CD4-positive, alpha-beta T cell (primary cell): Measurements from ENCODE around the gene CYBA. TPM values are rescaled to one million over a fixed set of nuclear protein-coding genes. Genes with fewer than 3 reads are reported as not detected.

Experiments
- ATAC-seq: fragments of 200-7000 bp; cut with Tn5 transposase; one replicate; pipeline ENCODE4 v1.10.0; 2022; ENCODE audit warnings: mild to moderate bottlenecking; ENCODE audit not compliant: poor library complexity
- CTCF ChIA-PET: fragments of 350-600 bp; sonication (Branson Sonifier 250); formaldehyde crosslinking; loops from one replicate; lab custom pipeline; 2021; ENCODE audit warnings: antibody characterized with exemption, inconsistent platforms; lab: Charles Lee
- POLR2A ChIA-PET: fragments of 350-600 bp; sonication (Branson Sonifier 250); formaldehyde crosslinking; loops from one replicate; lab custom pipeline; 2021; ENCODE audit warnings: antibody characterized with exemption, inconsistent platforms; lab: Charles Lee
- DNase-seq, 14 experiments: peaks; one replicate each; pipeline ENCODE4 v3.0.0-alpha.2; 2013 to 2020; ENCODE audit warnings: mixed read lengths in 2 of 14
- H3K27ac ChIP-seq, 2 donors: one replicate each; pipeline versions ENCODE4 v1.5.1 to v1.7.0; 2013; ENCODE audit warnings: low read length in 2 of 2, low read depth in 1 of 2, mild to moderate bottlenecking in 1 of 2
- H3K27me3 ChIP-seq, 2 experiments: 1 replicate in 1 of 2; 2 replicates in 1 of 2; pipeline versions ENCODE4 v1.6.1 to v1.7.0; 2013; ENCODE audit warnings: low read length in 2 of 2, control low read depth in 1 of 2, mild to moderate bottlenecking in 1 of 2, moderate library complexity in 1 of 2; ENCODE audit not compliant: insufficient read depth in 2 of 2, control insufficient read depth in 1 of 2
- H3K36me3 ChIP-seq: one replicate; pipeline ENCODE4 v1.6.1; 2013; ENCODE audit warnings: low read length, control low read depth; ENCODE audit not compliant: insufficient read depth
- H3K4me1 ChIP-seq: one replicate; pipeline ENCODE4 v1.6.1; 2013; ENCODE audit warnings: low read length, control low read depth; ENCODE audit not compliant: insufficient read depth
- H3K4me3 ChIP-seq: one replicate; pipeline ENCODE4 v1.5.1; 2013; ENCODE audit warnings: mild to moderate bottlenecking, low read length, moderate library complexity
- H3K9me3 ChIP-seq, 2 experiments: 1 replicate in 1 of 2; 2 replicates in 1 of 2; pipeline versions ENCODE4 v1.6.1 to v1.7.0; 2013; ENCODE audit warnings: low read length in 2 of 2, mild to moderate bottlenecking in 2 of 2, control low read depth in 1 of 2, moderate library complexity in 1 of 2; ENCODE audit not compliant: control insufficient read depth in 1 of 2, insufficient read depth in 1 of 2
- H3K27ac Mint-ChIP-seq: one replicate; pipeline ENCODE4 v1.8.0; 2020; ENCODE audit warnings: mixed read lengths
- H3K27me3 Mint-ChIP-seq: one replicate; pipeline ENCODE4 v1.8.0; 2021; ENCODE audit warnings: mixed read lengths
- H3K36me3 Mint-ChIP-seq: one replicate; pipeline ENCODE4 v1.8.0; 2021; ENCODE audit warnings: low read depth, mixed read lengths
- H3K4me1 Mint-ChIP-seq: one replicate; pipeline ENCODE4 v1.8.0; 2021; ENCODE audit warnings: low read depth, mixed read lengths
- H3K4me3 Mint-ChIP-seq: one replicate; pipeline ENCODE4 v1.8.0; 2020; ENCODE audit warnings: mild to moderate bottlenecking, mixed read lengths
- H3K9me3 Mint-ChIP-seq: one replicate; pipeline ENCODE4 v1.8.0; 2020; ENCODE audit warnings: mixed read lengths
- CTCF ChIP-seq: fragments of 200-600 bp; IDR thresholded peaks from one replicate; pipeline ENCODE4 v1.8.0; 2022; ENCODE audit warnings: antibody characterized with exemption, mild to moderate bottlenecking
- intact Hi-C, 2 experiments: fragments of 100-400 bp; cut with DNase I in 1 of 2; cut with micrococcal nuclease in 1 of 2; formaldehyde crosslinking; loops; one replicate each; pipeline versions ENCODE4 v1.15.1 to v1.9.0; 2023 to 2025; cut with DNase I, micrococcal nuclease
- total RNA-seq, 174 experiments: library from RNA in 2 of 174; stranded (reverse) in 2 of 174; gene quantifications; one replicate each; pipeline ENCODE4 v1.2.3 and lab custom pipeline; 2021 to 2026

Gene CYBA
- total RNA-seq, 2 experiments from 2014 or later, result 292 to 294 TPM

- no peaks in the 10 kb centered on the region for H3K27me3 Mint-ChIP-seq
- peaks cover 88% of the 10 kb centered on the region for H3K4me1 ChIP-seq
- H3K36me3 ChIP-seq, result peaks cover 23% of the 10 kb centered on the region
- peak overlapping the region; percentile 74 for H3K4me3 Mint-ChIP-seq
- H3K4me1 Mint-ChIP-seq, result peaks cover 51% of the 10 kb centered on the region
- ATAC-seq (peak; percentile 55), DNase-seq (peak in 4 of 14 experiments; percentile 42 to 64 (median 58))
- H3K9me3 ChIP-seq, result no peaks in the 10 kb centered on the region
- H3K36me3 Mint-ChIP-seq, result peaks cover 9% of the 10 kb centered on the region
- H3K27ac Mint-ChIP-seq, result peak overlapping the region; percentile 87
- intact Hi-C loops, result no loop called here
- ChIA-PET CTCF (no interaction called here), POLR2A (interaction anchor here (1.2 to 3.7 kb wide), 4 partner anchors 10 to 89 kb away, joined by 3 to 37 read pairs (median 5); partner anchors contain the start of genes CTU2 and RNF166)
- peak overlapping the region; percentile 21 for H3K4me3 ChIP-seq
- H3K9me3 Mint-ChIP-seq, result no peaks in the 10 kb centered on the region
- H3K27me3 ChIP-seq, result no peaks in the 10 kb centered on the region
- TF ChIP-seq CTCF, result no peak
- peak overlapping the region; percentile 62 to 64 for H3K27ac ChIP-seq
Observed at GRCh38 chr16:88691924-88692560, 41.2 kb upstream of the CYBA start.

GRCh38 chr16:88691129-88691813 is 40.4 kb upstream of the CYBA start:
- Histone ChIP-seq H3K4me3 (no peak overlapping the region), H3K27ac (peak overlapping the region; percentile 29 to 62), H3K9me3 (no peaks in the 10 kb centered on the region), H3K4me1 (peaks cover 88% of the 10 kb centered on the region), H3K27me3 (no peaks in the 10 kb centered on the region), H3K36me3 (peaks cover 15% of the 10 kb centered on the region)
- ATAC-seq (no peak), DNase-seq (peak in 1 of 14 experiments; percentile 30)
- Mint-ChIP-seq H3K4me1 (peaks cover 51% of the 10 kb centered on the region), H3K4me3 (peak overlapping the region; percentile 71), H3K27ac (peak overlapping the region; percentile 87), H3K27me3 (no peaks in the 10 kb centered on the region), H3K9me3 (no peaks in the 10 kb centered on the region), H3K36me3 (peaks cover 3% of the 10 kb centered on the region)
- POLR2A ChIA-PET, result interaction anchor here (1.3 to 3.7 kb wide), 3 partner anchors 9 to 15 kb away, joined by 3 to 37 read pairs (median 6); partner anchors contain the start of genes CTU2 and RNF166
- CTCF ChIA-PET, result no interaction called here
- intact Hi-C loops, result no loop called here
- no peak for TF ChIP-seq CTCF

- no peaks in the 10 kb centered on the region for H3K27me3 ChIP-seq
- DNase-seq, result no peak
- peak overlapping the region in 1 of 2 donors; percentile 29 for H3K27ac ChIP-seq
- H3K9me3 Mint-ChIP-seq, result no peaks in the 10 kb centered on the region
- H3K27ac Mint-ChIP-seq, result peak overlapping the region; percentile 73
- intact Hi-C loops, result no loop called here
- peaks cover 51% of the 10 kb centered on the region for H3K4me1 Mint-ChIP-seq
- H3K36me3 ChIP-seq, result peaks cover 8% of the 10 kb centered on the region
- peaks cover 3% of the 10 kb centered on the region for H3K36me3 Mint-ChIP-seq
- TF ChIP-seq CTCF, result no peak
- no peak overlapping the region for H3K4me3 ChIP-seq
- H3K4me3 Mint-ChIP-seq, result peak overlapping the region; percentile 71
- no peaks in the 10 kb centered on the region for H3K9me3 ChIP-seq
- ATAC-seq, result no peak
- ChIA-PET CTCF (no interaction called here), POLR2A (interaction anchor here (3.7 kb wide), 1 partner anchor 12 kb away, joined by 37 read pairs; no protein-coding TSS in a partner anchor)
- H3K4me1 ChIP-seq, result peaks cover 85% of the 10 kb centered on the region
- H3K27me3 Mint-ChIP-seq, result no peaks in the 10 kb centered on the region
Observed at GRCh38 chr16:88690341-88691128, 39.7 kb upstream of the CYBA start.
